Erythroblast (primary cell): ENCODE measurements around the gene RIN3.

Experiments used
- GATA1 ChIP-seq: IDR thresholded peaks from 2 replicates; pipeline ENCODE4 v1.6.1; 2011; ENCODE audit warnings: low read depth, mild to moderate bottlenecking, control low read depth, low read length, moderate library complexity
- POLR2A ChIP-seq: IDR thresholded peaks from 2 replicates; pipeline ENCODE4 v1.6.1; 2011; ENCODE audit warnings: mild to moderate bottlenecking, low read length

- TF ChIP-seq POLR2A = no peak
- TF ChIP-seq GATA1 = no peak
These were observed 81.7 kb downstream of the RIN3 start for GRCh38 chr14:92595267-92595666.
